ENCODE measurements around the gene REEP1.

- no peak for TF ChIP-seq CTCF (conservative IDR thresholded peaks at IDR 0.05)
- TF ChIP-seq EZH2 (IDR thresholded peaks at IDR 0.05; ENCODE audit: low read depth): no peak
These were observed 44.7 kb upstream of the REEP1 start for GRCh38 chr2:86382108-86382507.

Data from PC-9 (cell line).